Measurements from ENCODE around the gene FUOM. TPM values are rescaled to one million over a fixed set of nuclear protein-coding genes. Genes with fewer than 3 reads are reported as not detected.

FUOM gene
- total and polyA plus RNA-seq, 10 of the 15 experiments (the other 5 are each of a cell fraction or from before 2014, with no cell fraction given) = 1.8 to 41.7 (median 25.6) TPM

DNA sequence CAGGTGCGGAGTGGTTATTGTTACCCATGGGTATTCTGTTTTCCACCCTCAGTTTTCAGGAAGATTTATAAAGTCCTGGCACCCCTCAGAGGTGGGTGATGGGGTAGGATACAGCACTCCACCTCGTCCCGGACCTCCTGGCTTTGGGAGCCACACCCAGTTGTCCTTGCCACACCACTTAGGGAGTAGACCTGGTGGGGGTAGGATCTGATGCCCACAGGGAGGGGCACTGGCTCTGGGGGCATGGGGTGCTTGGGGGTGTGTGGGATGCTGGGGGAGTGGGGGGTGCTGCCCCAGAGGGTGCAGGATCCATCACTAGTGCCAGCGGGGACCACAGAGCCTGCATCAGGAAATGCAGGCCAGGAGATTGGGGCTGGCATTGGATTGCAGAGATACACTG is 44.6 kb downstream of the FUOM start:
- H3K27me3 ChIP-seq (replicated peaks in 1 of 2; ENCODE audit: control insufficient read depth in 2 of 2, insufficient read depth in 2 of 2, low read length in 1 of 2) = no peaks in the 10 kb centered on the region
- CTCF ChIA-PET = interaction anchor here (2.8 kb wide), 1 partner anchor 16 kb away, joined by 14 read pairs; no protein-coding TSS in a partner anchor
- TF ChIP-seq, protein P1, sequence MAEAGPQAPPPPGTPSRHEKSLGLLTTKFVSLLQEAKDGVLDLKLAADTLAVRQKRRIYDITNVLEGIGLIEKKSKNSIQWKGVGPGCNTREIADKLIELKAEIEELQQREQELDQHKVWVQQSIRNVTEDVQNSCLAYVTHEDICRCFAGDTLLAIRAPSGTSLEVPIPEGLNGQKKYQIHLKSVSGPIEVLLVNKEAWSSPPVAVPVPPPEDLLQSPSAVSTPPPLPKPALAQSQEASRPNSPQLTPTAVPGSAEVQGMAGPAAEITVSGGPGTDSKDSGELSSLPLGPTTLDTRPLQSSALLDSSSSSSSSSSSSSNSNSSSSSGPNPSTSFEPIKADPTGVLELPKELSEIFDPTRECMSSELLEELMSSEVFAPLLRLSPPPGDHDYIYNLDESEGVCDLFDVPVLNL (IDR thresholded peaks at IDR 0.05; ENCODE audit: low read depth, low read length) = no peak
- TF ChIP-seq NFYA (IDR thresholded peaks at IDR 0.05; ENCODE audit: borderline replicate concordance, low read depth, low read length) (no peak), MEF2B (IDR thresholded peaks at IDR 0.05; ENCODE audit: partially characterized antibody, poor library complexity, severe bottlenecking) (no peak), ZSCAN29 (IDR thresholded peaks at IDR 0.05) (no peak), MYB (IDR thresholded peaks at IDR 0.05; ENCODE audit: borderline replicate concordance, low read depth, low read length) (no peak)
- TF ChIP-seq, protein P2, sequence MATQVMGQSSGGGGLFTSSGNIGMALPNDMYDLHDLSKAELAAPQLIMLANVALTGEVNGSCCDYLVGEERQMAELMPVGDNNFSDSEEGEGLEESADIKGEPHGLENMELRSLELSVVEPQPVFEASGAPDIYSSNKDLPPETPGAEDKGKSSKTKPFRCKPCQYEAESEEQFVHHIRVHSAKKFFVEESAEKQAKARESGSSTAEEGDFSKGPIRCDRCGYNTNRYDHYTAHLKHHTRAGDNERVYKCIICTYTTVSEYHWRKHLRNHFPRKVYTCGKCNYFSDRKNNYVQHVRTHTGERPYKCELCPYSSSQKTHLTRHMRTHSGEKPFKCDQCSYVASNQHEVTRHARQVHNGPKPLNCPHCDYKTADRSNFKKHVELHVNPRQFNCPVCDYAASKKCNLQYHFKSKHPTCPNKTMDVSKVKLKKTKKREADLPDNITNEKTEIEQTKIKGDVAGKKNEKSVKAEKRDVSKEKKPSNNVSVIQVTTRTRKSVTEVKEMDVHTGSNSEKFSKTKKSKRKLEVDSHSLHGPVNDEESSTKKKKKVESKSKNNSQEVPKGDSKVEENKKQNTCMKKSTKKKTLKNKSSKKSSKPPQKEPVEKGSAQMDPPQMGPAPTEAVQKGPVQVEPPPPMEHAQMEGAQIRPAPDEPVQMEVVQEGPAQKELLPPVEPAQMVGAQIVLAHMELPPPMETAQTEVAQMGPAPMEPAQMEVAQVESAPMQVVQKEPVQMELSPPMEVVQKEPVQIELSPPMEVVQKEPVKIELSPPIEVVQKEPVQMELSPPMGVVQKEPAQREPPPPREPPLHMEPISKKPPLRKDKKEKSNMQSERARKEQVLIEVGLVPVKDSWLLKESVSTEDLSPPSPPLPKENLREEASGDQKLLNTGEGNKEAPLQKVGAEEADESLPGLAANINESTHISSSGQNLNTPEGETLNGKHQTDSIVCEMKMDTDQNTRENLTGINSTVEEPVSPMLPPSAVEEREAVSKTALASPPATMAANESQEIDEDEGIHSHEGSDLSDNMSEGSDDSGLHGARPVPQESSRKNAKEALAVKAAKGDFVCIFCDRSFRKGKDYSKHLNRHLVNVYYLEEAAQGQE (IDR thresholded peaks at IDR 0.05; ENCODE audit: low read depth, low read length) = no peak
- H4K20me1 ChIP-seq (ENCODE audit: control insufficient read depth, insufficient read depth) = no peaks in the 10 kb centered on the region
- ATAC-seq (no peak), FAIRE-seq (no peak), DNase-seq (ENCODE audit: low read depth, low spot score) (no peak)
- SMC1A ChIA-PET (ENCODE audit: uncharacterized antibody, unreplicated experiment) = no interaction called here
- H3K79me2 ChIP-seq (ENCODE audit: control insufficient read depth, insufficient read depth, low read length) = peaks cover 6% of the 10 kb centered on the region
- POLR2A ChIA-PET = no interaction called here
- intact Hi-C loops (cut with micrococcal nuclease; ENCODE audit: unreplicated experiment) (no loop called here), in situ Hi-C loops (cut with MboI) (no loop called here)
- WGBS (ENCODE audit: insufficient coverage, insufficient replicate concordance, low lambda C conversion rate, missing lambda C conversion rate) = 76% methylated on average over 4 of the region's 4 CpGs
- RAD21 ChIA-PET (ENCODE audit: unreplicated experiment) = no interaction called here
- H3K9ac ChIP-seq (ENCODE audit: control insufficient read depth, insufficient read depth, low read length) = no peak overlapping the region
- H3K4me3 ChIP-seq = no peak overlapping the region
- peaks cover 0 to 4% of the 10 kb centered on the region in 2 experiments; a peak in 3 of 4 replicates for H3K36me3 ChIP-seq (ENCODE audit: control insufficient read depth in 2 of 2, insufficient read depth in 2 of 2, low read length in 1 of 2)
- H2AFZ ChIP-seq (ENCODE audit: control insufficient read depth, low read depth, low read length) = no peak overlapping the region
- H3K4me2 ChIP-seq (ENCODE audit: control insufficient read depth, insufficient read depth) = no peak overlapping the region
- H3K27ac ChIP-seq (ENCODE audit: control insufficient read depth, insufficient read depth) = no peak overlapping the region
- no peaks in the 10 kb centered on the region for H3K9me3 ChIP-seq (replicated peaks; ENCODE audit: control insufficient read depth, insufficient read depth, low read length)
- BruUV-seq (replicated peaks) = no TSS peak
- 0 out of 2 replicates have a peak, but pooled peaks cover 4% of the 10 kb centered on the region for H3K4me1 ChIP-seq (ENCODE audit: control insufficient read depth, insufficient read depth, low read length)
